ENCODE results near the gene RSPO4. TPM values are rescaled to one million over a fixed set of nuclear protein-coding genes. Genes with fewer than 3 reads are reported as not detected.

RSPO4 gene
- total RNA-seq, 4 donors from 2014 or later: 0.27 to 4.8 (median 0.65) TPM

GRCh38 chr20:998231-998830, 3.8 kb downstream of the RSPO4 start:
- Histone ChIP-seq H3K27ac (no peak overlapping the region), H3K36me3 (no peaks in the 10 kb centered on the region), H3K4me1 (peaks cover 0 to 5% of the 10 kb centered on the region in 2 donors), H3K9me3 (no peaks in the 10 kb centered on the region), H3K27me3 (peaks cover 4% of the 10 kb centered on the region), H3K4me3 (replicated peaks in 1 of 3) (no peak overlapping the region)
- no peak for TF ChIP-seq POLR2A (IDR thresholded peaks at IDR 0.05)
- no peak for TF ChIP-seq CTCF (IDR thresholded peaks at IDR 0.05)
- intact Hi-C loops (cut with DNase I): no loop called here
- 70 to 73% methylated on average over 6 of the region's 6 CpGs for WGBS, 2 donors
- DNase-seq: no peak

GRCh38 chr20:997486-997885, 4.6 kb downstream of the RSPO4 start:
- H3K9me3 ChIP-seq: no peaks in the 10 kb centered on the region
- WGBS, 2 donors: 81 to 88% methylated on average over 6 of the region's 6 CpGs
- no peak for TF ChIP-seq CTCF (IDR thresholded peaks at IDR 0.05)
- TF ChIP-seq POLR2A (IDR thresholded peaks at IDR 0.05): no peak
- no peaks in the 10 kb centered on the region for H3K36me3 ChIP-seq
- H3K27ac ChIP-seq: no peak overlapping the region
- intact Hi-C loops (cut with DNase I): no loop called here
- no peak overlapping the region for H3K4me3 ChIP-seq (replicated peaks in 1 of 3)
- peaks cover 4% of the 10 kb centered on the region for H3K27me3 ChIP-seq
- peaks cover 0 to 3% of the 10 kb centered on the region in 2 donors for H3K4me1 ChIP-seq
- DNase-seq: no peak

GRCh38 chr20:997016-997415, 5.1 kb downstream of the RSPO4 start:
- intact Hi-C loops (cut with DNase I): no loop called here
- TF ChIP-seq CTCF (IDR thresholded peaks at IDR 0.05) (no peak), POLR2A (IDR thresholded peaks at IDR 0.05) (no peak)
- Histone ChIP-seq H3K36me3 (no peaks in the 10 kb centered on the region), H3K27me3 (peaks cover 4% of the 10 kb centered on the region), H3K4me1 (no peaks in the 10 kb centered on the region), H3K9me3 (no peaks in the 10 kb centered on the region), H3K27ac (no peak overlapping the region), H3K4me3 (replicated peaks in 1 of 3) (no peak overlapping the region)
- DNase-seq: no peak
- 85 to 92% methylated on average over 8 of the region's 8 CpGs for WGBS, 2 donors

- intact Hi-C loops (cut with DNase I): no loop called here
- no peaks in the 10 kb centered on the region for H3K27me3 ChIP-seq
- H3K36me3 ChIP-seq: no peaks in the 10 kb centered on the region
- H3K27ac ChIP-seq: no peak overlapping the region
- H3K4me1 ChIP-seq: no peaks in the 10 kb centered on the region
- DNase-seq: no peak
- no peak overlapping the region for H3K4me3 ChIP-seq (replicated peaks in 1 of 3)
- TF ChIP-seq CTCF (IDR thresholded peaks at IDR 0.05) (no peak), POLR2A (IDR thresholded peaks at IDR 0.05) (no peak)
- 88 to 91% methylated on average over 8 of the region's 8 CpGs for WGBS, 2 donors
- no peaks in the 10 kb centered on the region for H3K9me3 ChIP-seq
These were observed 6.9 kb downstream of the RSPO4 start for GRCh38 chr20:995170-995569.

GRCh38 chr20:992801-993535, 9.1 kb downstream of the RSPO4 start:
- Histone ChIP-seq H3K27me3 (no peaks in the 10 kb centered on the region), H3K36me3 (no peaks in the 10 kb centered on the region), H3K4me1 (no peaks in the 10 kb centered on the region), H3K27ac (no peak overlapping the region), H3K4me3 (replicated peaks in 1 of 3) (no peak overlapping the region), H3K9me3 (no peaks in the 10 kb centered on the region)
- 88 to 91% methylated on average over 8 to 16 of the region's 16 CpGs for WGBS, 2 donors
- intact Hi-C loops (cut with DNase I): no loop called here
- TF ChIP-seq POLR2A (IDR thresholded peaks at IDR 0.05): no peak
- no peak for TF ChIP-seq CTCF (IDR thresholded peaks at IDR 0.05)
- no peak for DNase-seq
